ENCODE data around the gene JAZF1. TPM values are rescaled to one million over a fixed set of nuclear protein-coding genes. Genes with fewer than 3 reads are reported as not detected.

Gene JAZF1
- total and polyA plus RNA-seq, 2 of the 4 experiments (the other 2 are of a cell fraction): 8.4 to 10.5 TPM

- peaks cover 13% of the 10 kb centered on the region; the same call in 1 of the 2 replicates for H3K9me1 ChIP-seq (ENCODE audit: insufficient read depth, low read length)
- peaks cover 27% of the 10 kb centered on the region for H3K36me3 ChIP-seq (ENCODE audit: control insufficient read depth, insufficient read depth, low read length)
- no peak overlapping the region for H3K14ac ChIP-seq (replicated peaks; ENCODE audit: low read depth, low read length)
- H2BK5ac ChIP-seq (ENCODE audit: low read depth, low read length, poor library complexity, severe bottlenecking): no peak overlapping the region
- H4K91ac ChIP-seq (ENCODE audit: insufficient read depth, low read depth, low read length): no peak overlapping the region
- no peak overlapping the region for H3K4me2 ChIP-seq (ENCODE audit: low read depth, low read length)
- dilution Hi-C loops (cut with HindIII; ENCODE audit: low sequenced_read_pairs, unreplicated experiment) (no loop called here), intact Hi-C loops (cut with micrococcal nuclease) (no loop called here), in situ Hi-C loops (cut with MboI; ENCODE audit: low sequenced_read_pairs) (no loop called here)
- POLR2A ChIA-PET (ENCODE audit: unreplicated experiment): no interaction called here
- no peak for TF ChIP-seq MAZ (IDR thresholded peaks at IDR 0.05; ENCODE audit: borderline replicate concordance, low read depth, low read length)
- TF ChIP-seq SMC3 (IDR thresholded peaks at IDR 0.05; ENCODE audit: low read depth, low read length): no peak
- TF ChIP-seq MXI1 (IDR thresholded peaks at IDR 0.05; ENCODE audit: borderline replicate concordance, low read depth, low read length): no peak
- TF ChIP-seq BHLHE40 (IDR thresholded peaks at IDR 0.05; ENCODE audit: low read depth, low read length): no peak
- no peak for TF ChIP-seq RFX5 (IDR thresholded peaks at IDR 0.05; ENCODE audit: low read depth, low read length)
- no peak for TF ChIP-seq RAD21 (IDR thresholded peaks at IDR 0.05; ENCODE audit: low read length)
- TF ChIP-seq CHD1 (IDR thresholded peaks at IDR 0.05; ENCODE audit: low read depth, low read length): no peak
- no peak for TF ChIP-seq CTCF (conservative IDR thresholded peaks at IDR 0.05; ENCODE audit: low read depth, low read length)
- no peak for TF ChIP-seq RCOR1 (IDR thresholded peaks at IDR 0.05; ENCODE audit: insufficient replicate concordance, low read length)
- TF ChIP-seq FOS (IDR thresholded peaks at IDR 0.05; ENCODE audit: low read depth, low read length): no peak
- TF ChIP-seq NFE2L2 (IDR thresholded peaks at IDR 0.05; ENCODE audit: low read depth, low read length): no peak
- no peak for TF ChIP-seq USF2 (IDR thresholded peaks at IDR 0.05; ENCODE audit: low read depth, low read length)
- TF ChIP-seq ELK1 (IDR thresholded peaks at IDR 0.05; ENCODE audit: borderline replicate concordance, low read depth, low read length): no peak
- TF ChIP-seq POLR2A (IDR thresholded peaks at IDR 0.05; ENCODE audit: low read depth, low read length): no peak
- TF ChIP-seq CEBPB (IDR thresholded peaks at IDR 0.05; ENCODE audit: low read depth, low read length): no peak
- 73% methylated on average over 2 of the region's 7 CpGs; no CpG with 5 or more reads in 1 of the 2 experiments for WGBS, 2 experiments (ENCODE audit: extremely low coverage in 2 of 2, insufficient read length in 1 of 2)
- no peaks in the 10 kb centered on the region for H3K4me1 ChIP-seq (ENCODE audit: control insufficient read depth, insufficient read depth, low read length)
- CTCF ChIA-PET: no interaction called here
- H4K20me1 ChIP-seq (ENCODE audit: insufficient read depth, low read length): no peaks in the 10 kb centered on the region; the same call in 1 of the 2 replicates
- H3K9me3 ChIP-seq (ENCODE audit: control insufficient read depth, insufficient read depth, low read length): no peaks in the 10 kb centered on the region
- H3K9ac ChIP-seq (ENCODE audit: low read depth, low read length): no peak overlapping the region
- no peak overlapping the region for H3K56ac ChIP-seq (ENCODE audit: extremely low read depth, insufficient read depth, low read length)
- H2BK20ac ChIP-seq (ENCODE audit: low read depth, low read length): no peak overlapping the region
- no peak overlapping the region for H3K23ac ChIP-seq (ENCODE audit: low read depth, low read length)
- H2AK5ac ChIP-seq (ENCODE audit: low read depth, low read length): no peak overlapping the region
- H3K4ac ChIP-seq (ENCODE audit: low read depth, low read length): no peak overlapping the region
- DNase-seq: peak; percentile 26
- ATAC-seq (ENCODE audit: low read depth): no peak
- H3K4me3 ChIP-seq (ENCODE audit: insufficient read depth, low read depth, low read length): no peak overlapping the region
- peaks cover 0 to 9% of the 10 kb centered on the region in 2 experiments; a peak in 1 of 4 replicates for H3K79me1 ChIP-seq (ENCODE audit: low read depth in 1 of 2, low read length in 2 of 2)
- no peak overlapping the region for H2BK120ac ChIP-seq (ENCODE audit: low read depth, low read length)
- H2AK9ac ChIP-seq (replicated peaks; ENCODE audit: low read depth, low read length, poor library complexity): no peak overlapping the region
- no peak overlapping the region for H4K5ac ChIP-seq (ENCODE audit: low read depth, low read length)
- H3K27me3 ChIP-seq (ENCODE audit: control insufficient read depth, insufficient read depth, low read length): no peaks in the 10 kb centered on the region
- no peak overlapping the region for H4K8ac ChIP-seq (ENCODE audit: low read depth in 2 of 2, low read length in 2 of 2)
- no peak overlapping the region for H3K27ac ChIP-seq (ENCODE audit: insufficient read depth, low read length)
- no peak overlapping the region for H2BK15ac ChIP-seq (ENCODE audit: low read depth, low read length)
- H2AFZ ChIP-seq (replicated peaks; ENCODE audit: low read length, poor library complexity): no peak overlapping the region
- no peak overlapping the region for H3K18ac ChIP-seq (ENCODE audit: low read depth, low read length)
- BruUV-seq (replicated peaks): no TSS peak
Observed at GRCh38 chr7:27835376-27835775, 345.2 kb downstream of the JAZF1 start.

Data from IMR-90 (cell line).